KMS-11 (cell line): ENCODE data around the gene RCAN1.

Experiments
- H2AFZ ChIP-seq: fragments of 200-600 bp; sonication (generic); 2 replicates; pipeline ENCODE4 v1.6.1; 2016; ENCODE audit warnings: antibody characterized with exemption, mixed run types, low read depth
- H3K27ac ChIP-seq: fragments of 200-600 bp; sonication (generic); 2 replicates; pipeline ENCODE4 v1.6.1; 2016; ENCODE audit warnings: mild to moderate bottlenecking, mixed run types
- H3K27me3 ChIP-seq: fragments of 200-600 bp; sonication (generic); 2 replicates; pipeline ENCODE4 v1.6.1; 2017; ENCODE audit warnings: mild to moderate bottlenecking, low read depth, mixed run types, moderate library complexity; ENCODE audit not compliant: insufficient read depth
- H3K36me3 ChIP-seq: fragments of 200-600 bp; sonication (generic); 2 replicates; pipeline ENCODE4 v1.6.1; 2017; ENCODE audit warnings: mild to moderate bottlenecking, mixed run types; ENCODE audit not compliant: insufficient read depth
- H3K4me1 ChIP-seq: fragments of 200-600 bp; sonication (generic); 2 replicates; pipeline ENCODE4 v1.6.1; 2016; ENCODE audit warnings: mild to moderate bottlenecking, low read depth, mixed run types; ENCODE audit not compliant: poor library complexity, severe bottlenecking
- H3K4me2 ChIP-seq: fragments of 200-600 bp; sonication (generic); 2 replicates; pipeline ENCODE4 v1.7.0; 2016; ENCODE audit warnings: mild to moderate bottlenecking, mixed run types
- H3K4me3 ChIP-seq: fragments of 200-600 bp; sonication (generic); IDR thresholded peaks from 2 replicates; pipeline ENCODE4 v1.6.1; 2017; ENCODE audit warnings: low read depth, low read length, mixed read lengths; ENCODE audit not compliant: insufficient read depth
- H3K79me2 ChIP-seq: fragments of 200-600 bp; sonication (generic); 2 replicates; pipeline ENCODE4 v1.6.1; 2016; ENCODE audit warnings: low read depth, mixed run types; ENCODE audit not compliant: insufficient read depth
- H3K9ac ChIP-seq: fragments of 200-600 bp; sonication (generic); 2 replicates; pipeline ENCODE4 v1.6.1; 2016; ENCODE audit warnings: mild to moderate bottlenecking, mixed run types
- H4K20me1 ChIP-seq: fragments of 200-600 bp; sonication (generic); 2 replicates; pipeline ENCODE4 v1.6.1; 2016; ENCODE audit warnings: mild to moderate bottlenecking, mixed run types; ENCODE audit not compliant: insufficient read depth
- TF ChIP-seq, protein P1 (sequence below): fragments of 200-600 bp; sonication (generic); conservative IDR thresholded peaks from 2 replicates; pipeline ENCODE4 v1.6.1; 2017; ENCODE audit warnings: low read depth, mild to moderate bottlenecking, antibody characterized with exemption, low read length, moderate library complexity, mixed read lengths

Gene RCAN1

DNA sequence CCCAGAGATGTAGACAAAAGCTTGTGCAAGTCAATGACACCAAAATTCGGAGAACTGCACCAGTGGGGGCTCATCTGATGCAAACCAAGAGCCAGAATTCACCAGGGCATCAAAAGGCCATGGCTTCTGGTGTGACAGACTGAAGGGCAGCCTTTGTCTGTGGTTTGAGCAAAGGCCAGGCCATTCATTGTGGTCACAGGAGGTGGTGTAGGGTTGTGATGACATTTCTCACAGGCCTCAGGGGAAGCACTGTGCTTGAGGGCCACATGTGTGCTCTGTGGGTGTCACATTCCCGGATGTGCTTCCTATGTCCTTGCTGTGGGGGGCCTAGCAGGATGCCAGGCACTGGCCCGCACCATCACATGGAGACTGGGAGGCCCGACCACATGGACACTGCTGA lies 80.4 kb downstream of the RCAN1 start:
- Histone ChIP-seq H3K9ac (no peak overlapping the region), H4K20me1 (no peaks in the 10 kb centered on the region), H3K4me1 (peaks cover 15% of the 10 kb centered on the region), H3K27me3 (no peaks in the 10 kb centered on the region), H3K79me2 (no peaks in the 10 kb centered on the region), H3K27ac (no peak overlapping the region), H2AFZ (no peak overlapping the region), H3K4me2 (no peak overlapping the region), H3K36me3 (no peaks in the 10 kb centered on the region), H3K4me3 (no peak overlapping the region)
- TF ChIP-seq, protein P1, sequence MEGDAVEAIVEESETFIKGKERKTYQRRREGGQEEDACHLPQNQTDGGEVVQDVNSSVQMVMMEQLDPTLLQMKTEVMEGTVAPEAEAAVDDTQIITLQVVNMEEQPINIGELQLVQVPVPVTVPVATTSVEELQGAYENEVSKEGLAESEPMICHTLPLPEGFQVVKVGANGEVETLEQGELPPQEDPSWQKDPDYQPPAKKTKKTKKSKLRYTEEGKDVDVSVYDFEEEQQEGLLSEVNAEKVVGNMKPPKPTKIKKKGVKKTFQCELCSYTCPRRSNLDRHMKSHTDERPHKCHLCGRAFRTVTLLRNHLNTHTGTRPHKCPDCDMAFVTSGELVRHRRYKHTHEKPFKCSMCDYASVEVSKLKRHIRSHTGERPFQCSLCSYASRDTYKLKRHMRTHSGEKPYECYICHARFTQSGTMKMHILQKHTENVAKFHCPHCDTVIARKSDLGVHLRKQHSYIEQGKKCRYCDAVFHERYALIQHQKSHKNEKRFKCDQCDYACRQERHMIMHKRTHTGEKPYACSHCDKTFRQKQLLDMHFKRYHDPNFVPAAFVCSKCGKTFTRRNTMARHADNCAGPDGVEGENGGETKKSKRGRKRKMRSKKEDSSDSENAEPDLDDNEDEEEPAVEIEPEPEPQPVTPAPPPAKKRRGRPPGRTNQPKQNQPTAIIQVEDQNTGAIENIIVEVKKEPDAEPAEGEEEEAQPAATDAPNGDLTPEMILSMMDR, result no peak

DNA sequence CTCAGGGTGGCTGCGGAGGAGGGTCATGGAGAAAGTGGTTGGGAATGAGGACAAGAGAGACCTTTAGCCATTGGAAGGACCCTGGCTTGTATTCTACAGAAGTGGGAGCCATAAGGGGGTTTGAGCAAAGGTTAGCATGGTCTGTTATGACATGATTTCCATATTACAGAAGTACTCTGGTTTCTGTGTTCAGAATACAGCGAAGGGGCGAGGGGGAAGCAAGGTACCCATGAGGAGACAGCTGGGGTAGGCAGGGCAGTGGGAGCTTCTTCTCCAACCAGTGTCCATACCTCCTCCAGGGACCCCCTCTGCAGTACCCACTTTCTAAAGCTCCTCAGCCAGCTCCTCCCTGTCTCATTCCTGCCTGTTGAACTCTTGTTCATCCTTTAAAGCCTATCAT lies 81.0 kb downstream of the RCAN1 start:
- Histone ChIP-seq H3K79me2 (no peaks in the 10 kb centered on the region), H3K9ac (no peak overlapping the region), H3K4me3 (no peak overlapping the region), H3K36me3 (no peaks in the 10 kb centered on the region), H3K27ac (no peak overlapping the region), H4K20me1 (no peaks in the 10 kb centered on the region), H3K4me2 (no peak overlapping the region), H3K27me3 (no peaks in the 10 kb centered on the region), H2AFZ (no peak overlapping the region), H3K4me1 (peaks cover 15% of the 10 kb centered on the region)
- TF ChIP-seq, protein P1, result no peak

GRCh38 chr21:34531399-34531798 lies 83.5 kb downstream of the RCAN1 start:
- Histone ChIP-seq H3K9ac (no peak overlapping the region), H3K27ac (no peak overlapping the region), H3K4me1 (peaks cover 33% of the 10 kb centered on the region), H3K36me3 (no peaks in the 10 kb centered on the region), H3K4me3 (no peak overlapping the region), H3K79me2 (no peaks in the 10 kb centered on the region), H4K20me1 (no peaks in the 10 kb centered on the region), H2AFZ (no peak overlapping the region), H3K4me2 (no peak overlapping the region), H3K27me3 (no peaks in the 10 kb centered on the region)
- TF ChIP-seq, protein P1, result no peak

DNA sequence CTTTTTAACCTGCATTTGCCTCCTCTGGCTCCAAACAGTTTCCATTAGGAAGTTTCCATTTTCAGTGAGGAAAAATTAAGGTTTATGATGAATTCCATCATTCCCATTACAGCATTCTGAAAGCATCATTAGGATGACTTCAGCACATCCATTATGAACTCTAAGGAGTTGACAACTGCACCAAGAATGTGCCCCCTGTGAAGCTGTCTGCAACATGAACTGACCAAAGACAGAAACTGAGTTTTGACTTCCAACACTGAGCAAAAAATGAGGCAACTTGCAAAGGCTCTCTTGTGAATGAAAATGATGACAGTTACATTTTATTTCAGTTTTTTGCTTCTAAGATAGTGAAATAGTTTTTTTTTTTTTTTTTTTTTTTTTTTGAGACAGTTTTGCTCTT lies 84.7 kb downstream of the RCAN1 start:
- Histone ChIP-seq H3K27ac (no peak overlapping the region), H3K27me3 (no peaks in the 10 kb centered on the region), H3K79me2 (no peaks in the 10 kb centered on the region), H3K36me3 (no peaks in the 10 kb centered on the region), H3K9ac (no peak overlapping the region), H3K4me1 (peaks cover 39% of the 10 kb centered on the region), H3K4me3 (no peak overlapping the region), H3K4me2 (no peak overlapping the region), H2AFZ (no peak overlapping the region), H4K20me1 (no peaks in the 10 kb centered on the region)
- TF ChIP-seq, protein P1, result no peak
